GM23248 (cell line): ENCODE results near the gene TRIM9.

Source experiments
- EZH2 ChIP-seq: fragments of 200-600 bp; sonication (generic); IDR thresholded peaks from 2 replicates; pipeline ENCODE4 v1.6.1; 2018; ENCODE audit warnings: antibody characterized with exemption, mild to moderate bottlenecking; ENCODE audit not compliant: insufficient read depth, poor library complexity, severe bottlenecking
- EZH2phosphoT487 ChIP-seq: fragments of 200-600 bp; sonication (generic); IDR thresholded peaks from 2 replicates; pipeline ENCODE4 v1.6.1; 2018; ENCODE audit warnings: antibody characterized with exemption, moderate library complexity, mild to moderate bottlenecking, low read depth; ENCODE audit not compliant: insufficient read depth

GRCh38 chr14:51067295-51067694, 27.6 kb downstream of the TRIM9 start:
- TF ChIP-seq EZH2 (no peak), EZH2phosphoT487 (no peak)
